Urothelium cell line (cell line): ENCODE measurements around the gene KCNIP3.
"Not testable (repeated sequence)": the region's sequence is repeated elsewhere in the genome, so short reads cannot be mapped to it uniquely, and the experiment has no call there.

ENCODE experiments used
- DNase-seq: peaks from one replicate; pipeline ENCODE4 v3.0.0; 2011; ENCODE audit warnings: low spot score, mixed read lengths
- FAIRE-seq: peaks from 2 replicates; lab custom pipeline; 2011; peaks lifted over from hg19 to GRCh38; lab: Jason Lieb, UNC

The KCNIP3 gene

DNA sequence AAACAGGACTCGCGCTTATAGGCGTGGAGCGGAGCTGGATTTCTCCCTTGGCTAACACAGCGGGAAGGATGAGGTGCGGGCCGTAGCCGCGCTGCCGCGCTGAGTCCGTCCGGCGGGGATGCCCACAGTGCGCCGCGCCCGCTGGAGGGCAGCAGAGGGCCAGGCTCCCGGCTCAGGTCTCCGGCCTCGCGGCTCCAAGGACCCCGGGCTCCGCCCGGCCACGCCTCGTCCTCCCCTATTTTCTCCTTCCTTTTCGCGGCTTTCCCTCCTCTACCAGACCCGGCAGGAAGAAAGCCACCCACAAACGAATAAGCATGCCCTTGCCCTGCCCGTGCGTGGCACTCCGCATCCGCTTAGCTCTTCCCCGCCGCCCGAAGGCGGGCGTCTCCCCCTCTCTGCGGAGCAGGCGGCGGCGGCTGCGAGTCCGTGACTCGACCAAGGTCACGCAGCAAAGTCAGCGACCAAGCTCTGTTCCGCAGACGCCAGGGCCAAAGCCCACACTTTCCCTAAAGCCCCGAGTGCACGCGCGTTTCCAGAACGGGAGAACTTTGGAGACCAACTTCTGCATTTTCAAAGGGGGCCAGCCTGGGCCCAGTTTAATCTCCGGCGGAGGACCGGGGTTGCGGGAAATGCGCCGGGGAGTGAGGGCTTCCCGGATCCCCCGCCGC, 48.5 kb downstream of the KCNIP3 start:
- DNase-seq = peak; percentile 96
- peak; percentile 98 for FAIRE-seq

DNA sequence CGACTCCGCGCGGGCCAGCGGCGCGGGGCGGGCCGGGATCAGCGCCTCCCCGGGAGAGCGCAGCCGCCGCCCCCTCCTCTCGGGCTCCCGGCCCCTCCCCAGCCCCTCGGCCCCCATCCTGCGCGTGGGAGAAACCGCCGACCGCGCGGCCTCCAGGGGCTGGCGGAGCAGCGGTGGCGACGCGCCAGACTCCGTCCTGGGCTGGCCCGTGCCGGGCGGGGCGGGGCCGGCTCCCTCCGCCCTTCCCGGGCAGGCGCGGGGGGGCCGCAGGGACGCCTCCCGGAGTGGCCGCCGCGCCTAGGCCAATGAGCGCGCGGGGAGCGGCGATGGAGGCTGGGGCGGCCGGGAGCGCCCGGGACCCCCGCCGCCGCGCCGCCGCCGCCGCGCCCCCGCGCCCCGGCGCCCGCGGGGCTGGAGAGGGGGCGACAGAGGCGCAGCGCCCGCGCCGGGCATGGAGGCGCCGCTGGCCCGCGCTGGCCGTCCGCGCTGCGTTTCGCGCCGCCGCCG, 49.1 kb downstream of the KCNIP3 start:
- DNase-seq (peak; percentile 94), FAIRE-seq (peak; percentile 70)

DNA sequence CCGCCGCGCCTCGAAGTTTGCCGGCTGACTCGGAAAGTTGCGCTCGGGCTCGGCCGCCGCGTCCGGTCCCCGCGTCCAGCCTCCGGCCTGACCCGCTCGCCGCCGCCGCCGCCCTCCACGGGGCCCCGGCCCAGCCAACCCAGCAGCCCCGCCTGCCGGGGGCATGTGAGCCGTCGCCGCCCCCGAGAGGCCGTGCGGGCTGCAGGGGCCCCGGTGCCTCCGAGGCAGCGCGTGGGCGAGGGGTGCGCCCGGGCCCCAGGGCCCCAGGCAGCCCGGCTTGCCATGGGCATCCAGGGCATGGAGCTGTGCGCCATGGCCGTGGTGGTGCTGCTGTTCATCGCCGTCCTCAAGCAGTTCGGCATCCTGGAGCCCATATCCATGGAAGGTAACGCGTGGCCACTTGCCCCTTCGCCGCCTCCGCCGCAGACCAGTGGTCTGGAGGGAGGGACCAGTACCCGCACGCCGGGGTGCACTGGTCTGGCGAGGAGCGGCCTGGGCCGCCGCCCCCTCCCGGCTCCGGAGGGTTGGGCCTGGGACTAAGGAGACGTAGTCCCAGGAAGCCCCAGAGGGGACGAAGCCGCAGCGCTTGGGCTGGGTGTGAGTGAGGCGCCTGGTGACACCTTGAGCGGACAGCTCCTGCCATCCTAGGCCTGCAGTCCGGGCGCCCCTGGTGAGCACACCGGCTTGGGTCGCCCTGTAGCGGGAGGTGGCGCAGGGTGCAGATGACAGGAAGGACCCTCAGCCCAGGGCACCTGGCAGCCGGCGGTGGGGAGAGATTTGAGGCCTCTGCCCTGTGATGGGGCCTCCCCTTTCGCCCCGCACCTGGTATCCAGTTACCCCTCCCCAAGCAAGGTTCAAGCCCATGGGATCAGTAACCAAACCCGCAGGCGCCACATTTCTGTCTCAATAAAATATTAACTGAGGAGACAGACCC, 49.9 kb downstream of the KCNIP3 start:
- FAIRE-seq (no peak), DNase-seq (peak; percentile 71)

DNA sequence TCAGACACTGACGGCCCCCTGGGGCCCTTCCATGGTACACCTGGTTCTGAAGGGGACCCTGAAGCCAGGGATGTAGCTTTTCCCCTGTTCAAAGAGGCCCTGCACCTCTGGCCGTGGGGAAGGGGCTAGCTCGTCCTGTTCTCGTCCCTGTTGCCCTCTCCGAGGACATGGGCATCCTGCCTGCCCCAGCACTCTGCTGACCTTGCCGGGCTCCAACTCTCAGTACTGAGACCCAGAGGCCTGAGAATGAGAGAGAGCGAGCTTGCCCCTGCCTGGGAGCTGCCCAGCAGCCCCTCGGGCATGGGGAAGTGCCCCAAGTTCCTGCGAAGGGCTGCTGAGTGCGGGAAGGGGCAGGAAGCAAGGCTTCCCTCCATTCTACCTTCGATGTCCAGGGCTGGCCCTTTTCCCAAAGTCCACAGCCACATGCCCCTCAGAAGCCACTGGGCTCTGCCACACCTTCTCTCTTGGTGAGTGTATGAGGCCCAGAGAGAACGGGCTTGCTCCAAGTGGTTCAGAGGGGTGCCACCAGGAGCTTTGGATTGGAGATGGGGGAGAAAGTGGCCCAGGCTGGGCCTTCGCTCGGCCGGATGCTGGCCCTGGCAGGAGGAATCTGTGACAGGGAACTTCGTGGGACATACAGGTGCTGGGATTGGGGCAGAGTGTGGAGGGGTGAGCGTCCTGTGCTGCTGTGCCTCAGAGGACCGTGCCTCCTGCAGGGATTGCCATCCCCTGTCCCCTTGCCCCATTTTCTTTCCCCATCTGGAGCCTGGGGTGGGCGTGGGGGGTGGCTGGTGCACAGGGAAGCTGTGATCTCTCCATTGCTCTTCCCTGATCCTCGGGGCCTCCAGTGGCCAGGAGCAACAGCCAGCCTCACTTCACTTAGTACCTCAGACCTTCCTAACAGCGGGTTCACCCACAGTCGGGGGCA, 50.8 kb downstream of the KCNIP3 start:
- DNase-seq (no peak), FAIRE-seq (no peak)

DNA sequence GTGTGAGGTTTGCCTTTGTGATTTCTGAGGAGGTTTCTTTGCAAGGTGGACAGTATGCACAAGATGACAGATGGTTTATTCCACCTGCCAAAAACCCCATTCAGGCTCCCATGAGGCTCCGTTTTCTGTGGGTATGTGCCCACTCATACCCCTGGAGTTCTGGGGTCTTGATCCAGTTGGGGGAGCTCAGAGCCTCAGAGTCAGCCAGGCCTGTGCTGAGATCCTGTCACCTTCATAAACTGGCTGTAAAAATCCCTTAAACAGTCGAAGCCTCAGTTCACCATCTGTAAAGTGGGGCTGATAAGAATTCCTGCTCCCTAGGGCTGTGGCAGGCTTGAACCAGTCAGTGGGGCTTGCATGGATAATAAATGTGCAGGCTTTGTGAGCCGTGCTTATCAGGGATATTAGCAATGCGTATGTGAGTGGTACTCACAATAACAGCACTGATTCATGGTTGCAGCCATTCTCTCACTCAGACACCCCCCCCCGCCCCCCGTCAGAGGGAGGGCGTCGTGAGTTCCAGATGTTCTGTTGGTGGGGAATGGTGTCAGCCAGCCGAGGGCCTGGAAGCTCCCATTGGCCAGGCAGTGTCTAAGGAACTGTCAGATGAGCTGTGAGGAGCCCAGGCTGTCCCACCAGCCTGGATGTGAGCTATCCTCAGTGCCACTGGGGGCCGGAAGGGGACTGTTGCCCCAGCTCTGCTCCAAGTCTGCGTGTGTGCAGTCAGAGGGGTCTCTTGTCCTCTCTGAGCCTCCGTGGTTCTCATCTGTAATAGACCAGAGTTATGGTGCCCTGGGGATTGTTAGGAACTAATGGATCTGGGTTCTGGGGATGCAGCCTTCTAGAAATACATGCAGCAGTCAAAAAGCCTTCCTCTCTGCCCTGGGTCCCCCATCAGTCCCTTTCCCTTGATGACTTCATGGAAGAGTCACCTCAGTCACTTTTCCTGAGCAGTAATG, 51.7 kb downstream of the KCNIP3 start:
- FAIRE-seq = no peak

DNA sequence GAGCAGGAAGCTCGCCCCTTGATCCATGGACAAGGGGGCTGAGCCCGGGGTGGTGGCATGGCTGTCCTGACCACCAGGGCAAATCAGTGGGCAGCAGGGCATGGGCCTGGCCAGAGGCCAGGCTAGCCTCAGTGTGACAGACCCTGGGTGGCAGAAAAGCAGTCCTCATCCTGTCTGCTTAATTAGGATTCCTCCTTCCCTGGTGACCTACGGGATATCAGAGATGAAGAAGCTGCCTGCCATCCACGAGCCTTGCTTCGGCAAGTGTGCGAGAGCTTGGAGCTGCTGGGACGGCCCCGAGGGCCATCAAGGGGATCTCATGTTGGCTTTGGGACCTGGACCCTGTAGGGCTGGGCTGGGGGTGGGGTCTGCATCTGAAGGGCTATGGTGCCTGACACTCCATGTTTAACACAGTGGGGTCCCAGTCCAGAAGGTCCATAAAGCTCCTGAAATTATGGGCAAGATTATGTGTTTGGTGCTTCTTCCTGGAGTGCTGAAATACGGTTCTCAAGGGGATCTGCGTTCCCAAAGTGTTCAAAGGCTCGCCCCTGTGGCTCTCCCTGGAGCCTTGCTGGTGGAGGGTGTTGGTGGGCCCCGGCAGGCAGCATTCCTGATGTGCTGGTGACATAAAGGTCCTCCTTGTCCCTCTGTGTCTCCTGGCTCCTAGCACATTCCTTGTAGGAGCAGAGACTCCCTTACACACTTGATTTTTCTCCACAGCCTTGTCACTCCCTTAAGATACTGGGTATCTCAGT, 52.6 kb downstream of the KCNIP3 start:
- DNase-seq (no peak), FAIRE-seq (no peak)

More for the DNA sequence above, 51.7 kb downstream of the KCNIP3 start:
- DNase-seq = no peak

- FAIRE-seq (no peak), DNase-seq (no peak)
These were observed 53.2 kb downstream of the KCNIP3 start for GRCh38 chr2:95350368-95350767.

DNA sequence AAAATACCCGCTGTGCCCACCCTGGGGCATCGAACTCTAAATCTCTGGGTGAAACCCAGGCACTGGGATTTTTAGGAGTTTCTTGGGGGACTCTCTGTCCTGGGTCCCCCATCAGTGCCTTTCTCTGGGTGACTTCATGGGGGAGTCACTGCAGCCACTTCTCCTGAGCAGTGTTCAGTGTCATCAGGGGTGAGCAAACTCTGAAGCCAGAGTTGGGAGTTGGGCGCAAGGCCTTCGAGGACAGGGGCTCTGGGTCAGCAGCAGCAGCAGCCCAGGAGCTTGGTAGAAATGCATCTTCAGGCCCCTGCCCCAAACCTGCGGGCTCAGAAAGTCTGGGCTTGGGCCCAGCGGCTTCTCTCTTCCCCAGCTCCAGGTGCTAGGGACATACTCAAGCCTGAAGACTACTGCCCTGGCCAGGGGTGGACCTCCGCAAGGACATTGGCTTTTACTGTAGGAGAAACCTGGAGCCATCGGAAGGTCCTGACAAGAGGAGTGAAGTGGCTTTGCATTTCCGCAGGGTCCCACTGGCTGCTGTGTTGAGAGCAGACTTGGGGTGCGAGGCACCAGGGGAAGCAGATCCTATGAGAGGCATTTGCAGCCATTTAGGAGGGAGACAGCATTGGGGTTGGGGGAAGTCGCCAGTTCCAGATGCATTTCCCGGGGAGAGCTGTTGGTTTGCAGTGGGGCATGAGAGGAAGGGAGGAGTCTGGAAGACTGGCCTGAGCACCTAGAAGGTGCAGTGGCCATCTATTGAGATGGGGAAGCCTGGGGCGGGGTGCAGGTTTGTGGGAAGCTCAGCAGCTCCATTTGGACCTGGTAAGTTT, 53.8 kb downstream of the KCNIP3 start:
- FAIRE-seq = no peak
- no peak for DNase-seq

GRCh38 chr2:95351598-95351915, 54.4 kb downstream of the KCNIP3 start:
- DNase-seq = no peak
- FAIRE-seq = no peak

- DNase-seq (no peak), FAIRE-seq (no peak)
These were observed 55.3 kb downstream of the KCNIP3 start for GRCh38 chr2:95352310-95353054.

DNA sequence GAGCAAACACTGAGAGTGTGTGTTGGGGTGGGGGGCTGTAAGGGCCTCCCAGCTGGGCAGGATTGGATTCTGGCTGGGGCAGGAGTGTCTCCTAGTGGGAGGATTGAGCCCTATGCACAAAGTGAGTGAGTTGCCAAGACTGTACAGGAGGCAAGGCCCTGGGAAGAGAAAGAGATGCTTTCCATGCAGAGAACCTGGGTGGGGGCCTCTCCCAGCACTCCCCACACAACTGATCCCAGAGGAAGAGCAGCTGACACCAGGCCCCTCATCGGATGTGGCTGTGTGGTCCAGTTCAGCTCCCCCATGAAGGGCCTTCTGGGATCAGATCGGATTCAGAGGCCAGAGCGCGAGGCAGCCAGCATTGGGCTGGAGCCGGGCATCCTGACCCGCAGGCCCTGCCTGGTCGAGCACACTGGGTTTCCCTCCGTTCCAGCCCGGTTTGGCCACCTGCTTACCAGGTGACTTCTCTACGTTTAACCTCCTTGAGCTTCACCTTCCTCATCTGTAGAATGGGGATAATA, 56.0 kb downstream of the KCNIP3 start:
- no peak for FAIRE-seq
- no peak for DNase-seq

- FAIRE-seq = peak; percentile 9
- no peak for DNase-seq
These were observed 56.7 kb downstream of the KCNIP3 start for GRCh38 chr2:95353613-95354468.

GRCh38 chr2:95354469-95354901, 57.3 kb downstream of the KCNIP3 start:
- no peak for FAIRE-seq
- DNase-seq = no peak

DNA sequence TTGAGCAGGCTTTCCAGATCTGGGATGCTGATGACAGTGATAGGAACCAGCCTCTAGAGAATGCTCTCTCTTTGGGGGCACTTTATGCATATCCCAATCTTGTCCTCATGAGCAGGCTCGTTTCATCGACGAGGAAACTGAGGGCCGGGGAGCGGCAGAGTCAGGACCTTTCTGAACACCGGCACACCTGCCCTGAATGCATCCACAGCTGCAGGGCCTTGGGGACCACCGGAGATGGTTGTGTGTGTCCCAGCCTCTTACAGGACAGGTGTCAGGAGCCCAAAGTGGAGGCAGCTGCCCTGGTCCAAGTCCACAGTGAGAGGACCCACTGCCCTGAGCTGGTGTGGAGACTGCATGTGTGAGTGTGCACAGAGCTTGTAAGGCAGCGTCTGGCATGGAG, 57.8 kb downstream of the KCNIP3 start:
- FAIRE-seq (no peak), DNase-seq (no peak)

- DNase-seq, FAIRE-seq: not testable (repeated sequence)
These were observed 58.3 kb downstream of the KCNIP3 start for GRCh38 chr2:95355486-95355885.
